ENCODE results near the gene MBNL2. TPM values are rescaled to one million over a fixed set of nuclear protein-coding genes. Genes with fewer than 3 reads are reported as not detected.
A peak's percentile ranks its signal among the peaks of the same experiment; 100 is the strongest.

The MBNL2 gene
- total and polyA plus RNA-seq, 2 of the 4 experiments (the other 2 are of a cell fraction) = 26.9 to 103 TPM

- Histone ChIP-seq H3K36me3 (ENCODE audit: control insufficient read depth, insufficient read depth, low read length) (peaks cover 2% of the 10 kb centered on the region; the same call in 1 of the 2 replicates), H3K4me3 (ENCODE audit: insufficient read depth, low read depth, low read length) (no peak overlapping the region), H3K9me3 (ENCODE audit: control insufficient read depth, insufficient read depth, low read length) (no peaks in the 10 kb centered on the region), H3K23ac (ENCODE audit: low read depth, low read length) (peak overlapping the region; percentile 48; the same call in 1 of the 2 replicates), H4K20me1 (ENCODE audit: insufficient read depth, low read length) (peaks cover 44% of the 10 kb centered on the region), H3K4me1 (ENCODE audit: control insufficient read depth, insufficient read depth, low read length) (peaks cover 33% of the 10 kb centered on the region), H2BK20ac (ENCODE audit: low read depth, low read length) (no peak overlapping the region), H2AK5ac (ENCODE audit: low read depth, low read length) (peak overlapping the region; percentile 94; the same call in 1 of the 2 replicates), H3K27ac (ENCODE audit: insufficient read depth, low read length) (peak overlapping the region; percentile 49), H3K9ac (ENCODE audit: low read depth, low read length) (no peak overlapping the region; the same call in 1 of the 2 replicates), H2AK9ac (replicated peaks; ENCODE audit: low read depth, low read length, poor library complexity) (no peak overlapping the region), H3K9me1 (ENCODE audit: insufficient read depth, low read length) (peaks cover 41% of the 10 kb centered on the region), H4K8ac (ENCODE audit: low read depth in 2 of 2, low read length in 2 of 2) (peak overlapping the region in 1 of 2 experiments; percentile 65; a peak in 2 of 4 replicates), H3K27me3 (ENCODE audit: control insufficient read depth, insufficient read depth, low read length) (no peaks in the 10 kb centered on the region), H3K79me1 (ENCODE audit: low read depth in 1 of 2, low read length in 2 of 2) (peaks cover 57 to 83% of the 10 kb centered on the region in 2 experiments), H4K91ac (ENCODE audit: insufficient read depth, low read depth, low read length) (peak overlapping the region; percentile 45; the same call in 1 of the 2 replicates), H2AFZ (replicated peaks; ENCODE audit: low read length, poor library complexity) (no peak overlapping the region), H2BK5ac (ENCODE audit: low read depth, low read length, poor library complexity, severe bottlenecking) (peak overlapping the region; percentile 33), H3K56ac (ENCODE audit: extremely low read depth, insufficient read depth, low read length) (no peak overlapping the region), H3K18ac (ENCODE audit: low read depth, low read length) (peak overlapping the region; percentile 16), H3K4ac (ENCODE audit: low read depth, low read length) (peak overlapping the region; percentile 13), H2BK120ac (ENCODE audit: low read depth, low read length) (peak overlapping the region; percentile 3; the same call in 1 of the 2 replicates), H3K4me2 (ENCODE audit: low read depth, low read length) (peak overlapping the region; percentile 50; the same call in 1 of the 2 replicates), H4K5ac (ENCODE audit: low read depth, low read length) (no peak overlapping the region; the same call in 1 of the 2 replicates), H2BK15ac (ENCODE audit: low read depth, low read length) (no peak overlapping the region), H3K14ac (replicated peaks; ENCODE audit: low read depth, low read length) (no peak overlapping the region)
- ATAC-seq (ENCODE audit: low read depth) = peak; percentile 16
- WGBS, 2 experiments (ENCODE audit: extremely low coverage in 2 of 2, insufficient read length in 1 of 2) = 100% methylated on average over 1 of the region's 2 CpGs; no CpG with 5 or more reads in 1 of the 2 experiments
- ChIA-PET POLR2A (ENCODE audit: unreplicated experiment) (no interaction called here), CTCF (no interaction called here)
- DNase-seq = peak; percentile 34
- intact Hi-C loops (cut with micrococcal nuclease) (no loop called here), dilution Hi-C loops (cut with HindIII; ENCODE audit: low sequenced_read_pairs, unreplicated experiment) (no loop called here), in situ Hi-C loops (cut with MboI; ENCODE audit: low sequenced_read_pairs) (no loop called here)
- BruUV-seq (replicated peaks) = no TSS peak
- TF ChIP-seq RFX5 (IDR thresholded peaks at IDR 0.05; ENCODE audit: low read depth, low read length) = no peak
Measured at GRCh38 chr13:97318532-97318931, 96.4 kb downstream of the MBNL2 start.

Measured in IMR-90 (cell line).